CD4-positive, alpha-beta T cell treated with Interleukin-12 subunit alpha and Interleukin-12 subunit beta, for 1 hour (primary cell): ENCODE measurements around the gene GALNT18.
"Not testable (repeated sequence)": the region's sequence is repeated elsewhere in the genome, so short reads cannot be mapped to it uniquely, and the experiment has no call there.

Source experiments
- DNase-seq: peaks from one replicate; pipeline ENCODE4 v3.0.0-alpha.2; 2020

GALNT18 gene

GRCh38 chr11:11378184-11378940, 243.4 kb downstream of the GALNT18 start:
- no peak for DNase-seq

- DNase-seq, result no peak
Measured at GRCh38 chr11:11374358-11375148, 247.3 kb downstream of the GALNT18 start.

DNA sequence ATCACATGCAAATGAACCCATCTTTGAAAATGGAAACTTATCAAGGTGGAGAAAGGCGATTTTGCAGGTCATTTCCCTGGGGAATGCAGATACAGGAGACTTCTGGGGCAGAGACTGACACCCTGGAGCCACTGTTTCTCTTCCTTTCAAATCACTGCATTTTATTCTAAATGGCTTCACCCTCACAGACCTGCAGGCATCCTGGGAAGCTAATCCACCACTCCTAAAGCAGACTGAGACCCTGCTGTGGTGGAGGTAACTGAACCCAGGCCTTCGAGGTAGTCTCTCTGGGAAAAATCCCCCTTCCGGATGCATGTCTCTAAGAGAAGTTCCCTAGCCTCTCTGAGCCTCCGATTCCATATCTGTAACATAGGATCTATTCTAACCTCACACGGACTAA, 247.9 kb downstream of the GALNT18 start:
- no peak for DNase-seq

DNA sequence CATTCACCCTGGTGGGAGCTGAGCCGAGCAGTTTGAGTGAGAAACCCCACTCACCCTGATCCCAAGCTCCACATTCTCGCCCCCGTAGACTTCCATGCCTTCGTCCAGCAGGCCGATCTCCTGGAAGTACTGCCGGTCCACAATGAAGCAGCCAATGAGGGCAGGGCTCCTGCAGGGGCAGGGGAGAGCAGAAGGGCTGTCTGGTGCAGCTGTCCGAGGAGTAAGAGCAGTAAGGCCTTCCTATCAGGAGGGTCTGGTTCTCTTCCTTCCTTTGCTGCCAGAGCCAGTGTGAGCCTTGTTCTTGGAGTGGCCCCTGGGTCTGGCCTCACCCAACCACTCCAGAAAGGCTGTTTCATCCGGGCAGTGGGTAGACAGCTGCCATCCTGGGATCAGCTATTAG, 249.3 kb downstream of the GALNT18 start:
- no peak for DNase-seq

DNA sequence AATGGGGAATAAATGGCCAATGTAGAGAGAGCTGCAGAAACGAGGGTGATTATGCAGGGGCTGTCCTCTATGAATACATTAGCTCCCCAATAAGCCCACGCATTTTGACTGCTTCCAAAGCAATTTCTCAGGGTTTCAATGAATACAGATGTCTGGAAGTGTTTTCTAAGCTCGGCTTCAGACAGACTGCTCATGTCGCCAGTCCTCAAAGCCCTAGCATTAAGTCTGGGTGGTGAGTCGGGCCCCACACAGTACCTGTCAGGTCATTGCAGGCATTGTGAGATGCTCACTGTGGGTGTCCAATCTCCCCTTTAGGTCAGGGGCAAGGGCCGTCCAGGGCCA, 250.9 kb downstream of the GALNT18 start:
- no peak for DNase-seq

DNA sequence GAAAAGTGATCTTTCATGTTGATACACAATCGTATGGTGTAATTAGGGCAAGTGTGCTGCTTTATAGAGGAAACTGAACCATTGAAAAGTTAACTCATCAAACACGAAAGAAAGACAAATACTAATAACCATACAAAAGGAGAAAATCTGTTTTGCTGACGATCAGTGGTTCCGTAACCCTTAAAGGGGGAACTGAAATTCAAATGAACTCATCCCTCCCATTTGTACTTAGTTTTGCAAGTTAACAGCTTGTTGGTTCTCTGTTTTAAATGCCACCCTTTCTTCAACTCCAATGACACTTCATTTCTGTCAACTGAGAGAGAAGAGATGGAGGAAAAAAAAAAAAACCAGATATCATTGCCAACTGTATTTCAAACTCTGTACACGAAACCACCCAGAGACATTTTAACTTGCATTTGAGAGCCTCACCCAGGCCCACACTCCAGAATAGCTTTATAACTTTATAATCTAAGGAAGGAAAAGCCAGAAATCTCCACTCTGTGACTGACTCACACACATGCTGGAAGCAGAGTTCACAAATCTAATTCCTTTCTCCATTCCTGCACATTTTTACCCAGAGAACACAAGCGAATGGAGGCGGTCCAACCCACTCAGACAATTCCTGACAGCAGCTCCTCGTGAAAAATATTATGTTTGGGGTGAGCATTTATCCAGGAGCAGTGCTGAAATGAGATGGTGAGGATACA, 251.4 kb downstream of the GALNT18 start:
- no peak for DNase-seq

- no peak for DNase-seq
Measured at GRCh38 chr11:11366793-11367192, 255.0 kb downstream of the GALNT18 start.

DNA sequence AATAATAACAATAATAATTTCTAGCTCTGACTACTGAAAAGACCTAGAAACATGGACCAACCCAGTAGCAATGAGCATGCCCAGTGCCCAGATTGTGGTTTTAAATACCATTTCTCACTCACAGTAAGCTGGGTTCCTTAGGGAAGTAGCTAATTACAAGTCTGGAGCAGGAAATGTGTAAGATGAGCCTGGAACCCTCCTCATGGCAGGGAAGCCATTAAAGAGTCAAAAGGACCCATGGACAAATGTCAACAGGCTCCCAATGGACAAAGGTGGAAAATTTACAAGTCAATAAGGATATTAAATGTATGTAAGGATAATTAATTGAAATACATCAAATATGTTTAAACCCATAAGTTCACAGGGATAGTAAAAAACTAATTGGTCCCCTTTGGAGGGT, 258.1 kb downstream of the GALNT18 start:
- no peak for DNase-seq

DNA sequence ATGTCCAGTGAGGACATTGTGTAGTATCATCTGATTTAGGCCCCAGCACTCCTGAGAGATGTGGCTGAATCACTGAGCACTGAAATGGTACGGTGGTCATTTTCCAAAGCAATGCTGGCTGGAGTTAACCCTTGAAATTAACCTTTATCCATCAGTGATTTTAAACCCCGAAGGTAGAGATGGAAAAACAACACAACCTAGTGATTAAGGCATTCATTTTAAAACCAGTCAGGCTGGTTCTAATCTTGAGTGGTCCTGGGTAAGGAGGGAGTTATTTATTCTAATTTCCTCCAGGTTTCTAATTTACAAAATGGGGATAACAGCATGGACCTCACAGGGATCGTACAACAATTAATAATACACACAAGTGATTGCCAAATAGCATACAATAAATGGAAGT, 262.2 kb downstream of the GALNT18 start:
- DNase-seq, result no peak

DNA sequence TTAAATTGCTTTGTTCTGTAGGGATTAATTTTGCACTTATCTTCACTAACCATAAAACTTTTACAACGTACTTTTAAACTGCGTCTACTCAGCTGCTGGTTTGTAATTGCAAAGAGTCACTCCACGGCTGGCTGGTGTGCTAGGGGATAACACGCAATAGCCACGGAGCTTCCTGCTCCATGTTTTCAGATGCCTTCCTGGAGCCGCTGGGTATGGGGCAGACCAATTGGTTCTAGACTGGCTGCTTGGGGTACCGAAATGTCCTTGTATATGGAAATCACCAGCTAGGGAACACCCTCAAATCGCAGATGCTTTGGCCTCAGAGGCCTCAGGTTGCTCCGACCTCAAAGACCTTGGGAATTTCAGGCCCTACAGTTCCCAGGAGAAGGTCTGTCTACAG, 265.0 kb downstream of the GALNT18 start:
- DNase-seq, result no peak

DNA sequence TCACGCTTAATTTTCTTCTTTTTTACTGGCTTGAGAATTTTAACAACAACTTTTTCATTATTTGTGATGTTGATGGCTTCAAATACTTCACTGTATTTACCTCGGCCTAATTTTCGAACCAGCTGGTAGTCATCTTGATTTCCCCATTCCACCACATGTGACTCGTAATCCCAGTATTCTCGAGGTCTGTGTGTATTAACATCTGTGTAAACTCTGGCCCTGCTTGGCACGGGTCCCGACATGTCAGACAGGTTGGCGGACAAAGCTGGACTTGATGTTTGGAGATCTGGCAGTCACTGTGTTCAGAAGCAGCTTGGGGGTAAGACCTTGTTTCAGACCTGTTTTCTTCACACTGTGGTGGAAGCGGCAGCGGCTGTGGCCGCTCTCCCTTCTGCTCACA, 268.9 kb downstream of the GALNT18 start, which contains the start of gene CSNK2A3:
Gene CSNK2A3, minus strand, starts transcription at position 373 of the 400 bp plus-strand sequence. Its CDS starts 131 bp downstream, at position 242.
- DNase-seq, result not testable (repeated sequence)

- not testable (repeated sequence) for DNase-seq
Measured at GRCh38 chr11:11351851-11352250, 270.0 kb downstream of the GALNT18 start.

GRCh38 chr11:11351042-11351586, 270.7 kb downstream of the GALNT18 start:
- no peak for DNase-seq

- no peak for DNase-seq
Measured at GRCh38 chr11:11349870-11350337, 271.9 kb downstream of the GALNT18 start.

- no peak for DNase-seq
Measured at GRCh38 chr11:11349106-11349825, 272.5 kb downstream of the GALNT18 start.

DNA sequence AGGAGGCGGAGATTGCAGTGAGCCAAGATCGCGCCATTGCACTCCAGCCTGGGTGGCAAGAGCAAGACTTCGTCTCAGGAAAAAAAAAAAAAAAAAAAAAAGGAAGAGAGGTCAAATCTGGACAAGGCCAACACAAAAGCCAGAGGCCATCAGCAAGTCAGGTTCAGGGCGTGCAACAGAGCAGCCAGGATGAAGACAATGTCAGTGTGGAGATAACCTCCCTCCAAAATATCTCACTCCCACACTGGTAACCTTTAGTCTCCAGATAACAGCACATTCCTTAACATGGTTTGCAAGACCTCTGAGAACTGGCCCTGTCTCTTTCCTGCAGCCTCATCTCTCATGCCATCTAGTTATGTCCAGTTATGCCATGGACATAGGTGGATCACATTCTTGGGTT, 273.5 kb downstream of the GALNT18 start:
- no peak for DNase-seq

DNA sequence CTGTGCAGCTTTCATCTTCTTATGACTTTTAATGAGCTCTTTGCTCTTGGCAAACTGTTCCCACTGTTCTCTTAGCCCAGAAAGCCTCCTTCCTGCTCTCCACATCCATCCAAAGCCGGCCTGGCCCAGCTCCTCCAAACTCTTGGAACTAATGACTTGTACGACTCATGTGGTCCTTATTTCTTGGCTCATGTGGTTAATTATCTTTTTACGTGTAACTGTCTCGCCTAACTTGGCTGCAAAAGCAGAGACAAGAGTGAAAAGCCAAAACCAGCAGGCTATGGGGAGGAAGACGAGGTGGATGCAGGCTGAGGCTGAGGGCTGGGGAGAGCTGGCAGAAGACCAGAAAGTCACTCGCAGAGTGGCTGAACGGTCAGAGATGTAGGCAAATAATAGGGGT, 274.2 kb downstream of the GALNT18 start:
- DNase-seq, result no peak

- no peak for DNase-seq
Measured at GRCh38 chr11:11346303-11346702, 275.5 kb downstream of the GALNT18 start.

- no peak for DNase-seq
Measured at GRCh38 chr11:11345099-11345498, 276.7 kb downstream of the GALNT18 start.

DNA sequence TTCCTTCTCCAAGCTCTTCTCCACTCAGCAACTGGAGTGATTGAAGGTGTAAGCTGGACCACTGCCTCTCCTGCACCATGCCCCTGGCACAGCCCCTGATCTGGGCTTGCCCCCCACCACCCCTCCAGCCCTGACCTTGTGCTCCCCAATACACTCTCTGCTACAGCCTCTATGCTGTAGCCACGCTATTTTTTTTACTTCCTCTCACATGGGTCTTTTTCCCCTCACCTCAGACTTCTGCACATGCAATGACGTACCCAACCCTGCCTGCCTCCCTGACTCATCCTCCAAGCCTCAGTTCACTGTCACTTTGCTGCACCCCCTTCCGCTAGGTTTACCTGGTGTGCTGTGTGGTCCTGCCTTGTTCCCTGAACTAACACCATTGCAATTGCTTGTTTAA, 277.8 kb downstream of the GALNT18 start:
- no peak for DNase-seq

DNA sequence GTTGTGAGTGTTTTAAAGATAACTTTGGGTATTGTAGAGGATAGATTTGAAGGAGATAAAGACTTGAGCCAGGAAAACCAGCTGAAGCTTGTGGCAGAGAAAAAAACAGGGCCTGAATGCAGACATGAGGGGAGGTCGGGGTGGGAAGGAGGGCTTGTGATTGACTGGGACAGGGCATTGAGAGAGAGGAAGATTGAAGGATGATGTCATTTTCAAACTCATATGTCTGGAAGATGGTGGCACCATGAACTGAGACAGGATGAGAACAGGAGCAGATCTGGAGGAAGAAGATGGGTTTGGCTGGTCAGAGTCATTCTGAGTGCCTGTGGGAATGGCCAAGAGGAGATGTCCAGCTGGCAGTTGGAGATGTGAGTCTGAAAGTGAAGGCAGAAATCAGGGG, 283.5 kb downstream of the GALNT18 start:
- no peak for DNase-seq

DNA sequence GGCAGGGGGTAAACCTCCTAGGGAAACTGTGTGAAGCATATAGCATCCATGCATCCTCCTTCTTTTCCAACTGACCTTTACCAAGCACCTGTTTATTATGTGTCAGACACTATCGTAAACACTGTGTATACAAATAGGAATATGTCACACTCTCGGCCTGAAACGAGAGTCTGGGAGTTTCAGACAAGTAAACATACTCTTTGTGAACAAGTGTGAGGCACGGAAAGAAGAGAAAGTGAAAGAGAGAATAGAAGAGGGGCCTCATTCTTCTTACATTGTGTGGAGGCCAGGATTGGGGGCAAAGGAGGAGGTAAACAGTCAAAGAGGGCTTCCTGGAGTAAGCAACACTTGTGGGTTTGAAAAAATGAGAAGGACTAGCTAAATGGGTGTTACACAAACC, 285.1 kb downstream of the GALNT18 start:
- no peak for DNase-seq

DNA sequence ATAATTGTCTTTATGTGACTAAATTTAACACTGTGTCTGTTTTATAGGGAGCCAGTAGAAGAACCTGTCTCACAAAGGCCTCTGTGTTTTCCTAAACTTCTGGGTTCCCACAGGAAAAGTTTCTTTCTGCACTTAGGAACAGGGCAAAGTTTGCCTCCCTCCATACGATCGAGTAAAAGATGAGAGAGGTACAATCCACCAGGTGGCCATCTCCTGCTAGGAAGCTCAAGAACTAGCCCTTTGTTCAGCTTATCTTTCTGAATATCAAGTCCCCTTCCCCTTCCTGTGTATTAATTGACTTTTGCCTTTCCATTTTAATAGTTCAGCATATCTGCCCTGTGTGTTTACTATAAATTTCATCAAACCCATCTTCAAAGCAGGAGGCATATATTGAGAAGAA, 286.8 kb downstream of the GALNT18 start:
- no peak for DNase-seq
